H1 (cell line): ENCODE measurements around the gene TOM1. TPM values are rescaled to one million over a fixed set of nuclear protein-coding genes. Genes with fewer than 3 reads are reported as not detected.

Source experiments
- GTF2F1 ChIP-seq: IDR thresholded peaks from 2 replicates; pipeline ENCODE4 v1.6.1; 2012; ENCODE audit warnings: low read depth, low read length, improper control_type of control experiment, borderline replicate concordance
- KDM4A ChIP-seq: IDR thresholded peaks from one replicate; pipeline ENCODE4 v1.7.1; 2012; ENCODE audit warnings: low read depth, mild to moderate bottlenecking, moderate library complexity, low read length, inconsistent platforms; ENCODE audit not compliant: severe bottlenecking
- NANOG ChIP-seq: IDR thresholded peaks from 2 replicates; pipeline ENCODE4 v1.6.1; 2011; ENCODE audit warnings: low read length, low read depth, mild to moderate bottlenecking, inconsistent platforms; ENCODE audit not compliant: insufficient read depth, poor library complexity, severe bottlenecking
- SAP30 ChIP-seq: fragments of 300-600 bp; sonication (generic); IDR thresholded peaks from 2 replicates; pipeline ENCODE4 v1.7.1; 2012; ENCODE audit warnings: low read length, moderate library complexity, mild to moderate bottlenecking, inconsistent platforms; ENCODE audit not compliant: insufficient read depth, insufficient replicate concordance
- polyA plus RNA-seq, 7 experiments: library from polyadenylated mRNA; depleted of rRNA in 3 of 7; stranded (reverse) in 5 of 7; unstranded in 2 of 7; fragments of >200 nt in 5 of 7; fragments of 200-250 nt in 2 of 7; gene quantifications; 1 replicate in 5 of 7; 2 replicates in 1 of 7; 4 replicates in 1 of 7; pipeline versions ENCODE4 v1.2.1 to v1.2.3, GENCODE V29; 2011 to 2013; ENCODE audit warnings: missing spikeins in 2 of 7, mixed read lengths in 2 of 7
- total RNA-seq: library from RNA; stranded (reverse); fragmentation: NEBNext Ultra II Directional; extraction: Animal tissue kit (Norgen Biotek cat#: 25700); gene quantifications from 2 replicates; pipeline ENCODE4 v1.2.1, GENCODE V29; 2021

TOM1 gene
- total and polyA plus RNA-seq, 2 of the 8 experiments (the other 6 are each of a cell fraction or from before 2014, with no cell fraction given) = 25.1 to 39.2 TPM

DNA sequence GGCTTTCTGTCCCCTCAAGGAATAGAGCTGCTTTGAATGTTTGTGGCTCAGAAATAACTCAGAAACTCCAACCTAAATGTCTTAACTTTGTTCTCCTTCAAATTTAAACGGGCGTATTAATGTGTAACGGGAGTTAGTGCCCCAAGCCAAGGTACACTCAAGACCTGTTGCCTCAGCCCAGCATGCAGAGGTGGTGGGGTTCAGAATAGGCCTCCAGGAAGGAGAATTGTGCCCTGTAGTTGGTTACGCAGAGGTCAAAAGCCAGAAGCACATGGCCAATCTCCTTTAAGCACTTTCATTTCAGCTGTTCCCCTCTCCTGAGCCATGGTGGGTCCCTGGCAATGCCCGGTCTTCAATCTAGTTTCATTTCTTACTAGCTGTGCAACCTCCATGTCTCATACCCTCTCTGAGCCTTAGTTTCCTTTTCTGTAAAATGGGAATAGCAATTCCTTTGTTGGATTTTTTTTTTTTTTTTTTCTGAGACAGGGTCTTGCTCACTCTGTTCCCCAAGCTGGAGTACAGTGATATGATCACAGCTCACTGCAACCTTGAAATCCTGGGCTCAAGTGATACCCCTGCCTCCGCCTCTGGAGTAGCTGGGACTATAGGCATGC lies 85.4 kb downstream of the TOM1 start (continued):
- TF ChIP-seq SAP30 (no peak), GTF2F1 (no peak), NANOG (no peak), KDM4A (no peak)
